Heart left ventricle (tissue), 13 donors: ENCODE results near the gene ZDHHC1.

Source experiments
- CTCF ChIP-seq, 12 donors: fragments of 200-600 bp; sonication (generic) in 4 of 12; IDR thresholded peaks; one replicate each; pipeline versions ENCODE4 v1.5.0 to v1.8.0; 2018 to 2022; ENCODE audit warnings: antibody characterized with exemption in 12 of 12, mild to moderate bottlenecking in 5 of 12
- POLR2A ChIP-seq, 2 donors: fragments of 450-650 bp; IDR thresholded peaks; one replicate each; pipeline ENCODE4 v1.6.1; 2017; ENCODE audit warnings: antibody characterized with exemption in 2 of 2, mild to moderate bottlenecking in 2 of 2, moderate library complexity in 2 of 2
- donor health status: ischemic (EF 13 %, LVEDD 7.1; RV severe dilation, severe dysfunction).
- donor health status: DM: no; HTN: yes; CAD: no.
- donor health status: DM: no; HTN: no; CAD: no.
- donor health status: ischemic (EF 25% LVEDD 6.9; RV normal size, moderate dysfunction).
- donor health status: ischemic (EF 25% LVEDD 5.7; RV mildly dilated, moderate dysfunction).
- donor health status: ischemic (EF 35%, LVEDD 5.7; RV mildly dilated, moderate dysfunction).
- donor health status: nonischemic (EF 11% LVEDD 7.7; RV severe dilation, severe dysfunction).
- donor health status: DM: yes; HTN: yes; CAD: no.
- donor health status: PGD.
- donor health status: ischemic (EF 29% LVEDD 5.4; RV normal size, mild dysfunction).
- donor health status: nonischemic (EF 23%, LVEDD 6.1; RV moderate dilation, normal function).

- TF ChIP-seq CTCF (IDR thresholded peaks at IDR 0.05) (no peak), POLR2A (IDR thresholded peaks at IDR 0.05) (no peak)
Measured at GRCh38 chr16:67425580-67425979, 9.3 kb upstream of the ZDHHC1 start.
